Duodenal mucosa (tissue), 2 donors: ENCODE data around the gene C10orf90.

ENCODE experiments used
- H3K27ac ChIP-seq: one replicate; pipeline ENCODE4 v1.7.0; 2013; ENCODE audit warnings: low read depth, low read length
- H3K27me3 ChIP-seq, 2 donors: one replicate each; pipeline ENCODE4 v1.7.0; 2013; ENCODE audit warnings: low read length in 2 of 2, control low read depth in 1 of 2; ENCODE audit not compliant: insufficient read depth in 2 of 2, control insufficient read depth in 1 of 2
- H3K36me3 ChIP-seq, 2 donors: one replicate each; pipeline ENCODE4 v1.7.0; 2013; ENCODE audit warnings: low read length in 2 of 2, control low read depth in 1 of 2; ENCODE audit not compliant: insufficient read depth in 2 of 2, control insufficient read depth in 1 of 2
- H3K4me1 ChIP-seq, 2 donors: one replicate each; pipeline ENCODE4 v1.7.0; 2013; ENCODE audit warnings: low read length in 2 of 2, control low read depth in 1 of 2; ENCODE audit not compliant: insufficient read depth in 2 of 2, control insufficient read depth in 1 of 2
- H3K4me3 ChIP-seq, 2 donors: one replicate each; pipeline ENCODE4 v1.7.0; 2013; ENCODE audit warnings: low read length in 2 of 2, low read depth in 1 of 2
- H3K9ac ChIP-seq, 2 donors: one replicate each; pipeline ENCODE4 v1.7.0; 2013; ENCODE audit warnings: low read length in 2 of 2, low read depth in 1 of 2
- H3K9me3 ChIP-seq, 2 donors: one replicate each; pipeline ENCODE4 v1.7.0; 2013; ENCODE audit warnings: low read length in 2 of 2, control low read depth in 1 of 2; ENCODE audit not compliant: control insufficient read depth in 1 of 2

The C10orf90 gene

DNA sequence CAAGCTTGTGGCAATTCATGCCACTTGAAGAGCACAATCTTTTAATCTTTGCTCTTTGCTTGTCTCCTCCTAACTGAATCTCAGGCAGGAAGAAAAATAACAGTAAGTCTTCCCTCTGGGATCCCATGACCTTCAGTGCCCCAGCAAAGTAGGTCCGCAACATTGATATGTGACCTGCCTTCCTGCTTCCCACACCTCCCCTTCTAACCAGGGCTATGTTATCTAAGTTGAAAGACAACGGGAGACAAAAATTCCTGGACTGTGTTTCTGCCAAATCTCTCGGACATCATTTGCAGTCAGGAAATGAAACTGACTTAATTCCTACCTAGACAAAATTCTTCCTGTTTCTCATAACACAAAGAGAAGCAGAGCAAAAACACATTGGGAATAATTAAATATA is 53.8 kb downstream of the C10orf90 start:
- H3K9ac ChIP-seq, result no peak overlapping the region
- no peak overlapping the region for H3K4me3 ChIP-seq
- no peaks in the 10 kb centered on the region for H3K36me3 ChIP-seq
- H3K9me3 ChIP-seq, result no peaks in the 10 kb centered on the region
- no peaks in the 10 kb centered on the region for H3K27me3 ChIP-seq
- no peak overlapping the region for H3K27ac ChIP-seq
- H3K4me1 ChIP-seq, result no peaks in the 10 kb centered on the region

DNA sequence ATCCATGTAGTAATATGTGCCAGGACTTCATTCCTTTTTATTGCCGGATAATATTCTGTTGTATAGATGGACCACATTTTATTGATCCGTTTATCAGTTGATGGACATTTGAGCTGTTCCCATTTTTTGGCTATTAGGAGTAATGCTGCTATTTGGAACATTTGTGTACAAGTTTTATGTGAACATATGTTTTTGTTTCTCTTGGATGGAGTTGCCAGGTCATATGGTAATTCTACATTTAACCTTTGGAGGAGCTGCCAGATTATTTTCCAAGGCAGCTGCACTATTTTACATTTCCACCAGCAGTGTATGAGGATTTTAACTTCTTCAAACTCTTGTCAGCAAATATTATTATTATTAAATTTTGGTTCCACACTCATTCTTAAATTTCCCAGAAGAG is 59.2 kb downstream of the C10orf90 start:
- Histone ChIP-seq H3K27ac (no peak overlapping the region), H3K27me3 (no peaks in the 10 kb centered on the region), H3K36me3 (no peaks in the 10 kb centered on the region), H3K9me3 (no peaks in the 10 kb centered on the region), H3K9ac (no peak overlapping the region), H3K4me3 (no peak overlapping the region), H3K4me1 (no peaks in the 10 kb centered on the region)

DNA sequence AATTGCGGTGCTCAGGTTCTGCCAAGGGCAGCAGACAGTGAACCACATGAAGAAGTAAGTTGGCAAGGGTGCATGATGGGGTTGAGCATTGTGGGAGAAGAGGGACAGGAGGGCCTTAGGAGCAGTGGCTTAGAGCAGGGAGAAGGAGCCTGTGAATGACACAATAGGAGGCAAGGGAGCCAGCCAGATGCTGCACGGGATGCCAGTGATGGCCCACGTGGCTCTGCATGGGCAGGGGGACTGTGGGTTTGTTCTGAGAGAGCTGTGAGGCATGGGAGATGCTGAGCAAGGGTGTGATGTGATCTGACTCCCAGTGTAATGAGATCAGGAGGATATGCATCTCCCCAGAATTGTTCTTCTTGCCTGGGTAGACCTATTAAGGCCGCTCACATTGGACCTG is 60.9 kb downstream of the C10orf90 start:
- H3K9ac ChIP-seq, result no peak overlapping the region
- H3K27ac ChIP-seq, result no peak overlapping the region

DNA sequence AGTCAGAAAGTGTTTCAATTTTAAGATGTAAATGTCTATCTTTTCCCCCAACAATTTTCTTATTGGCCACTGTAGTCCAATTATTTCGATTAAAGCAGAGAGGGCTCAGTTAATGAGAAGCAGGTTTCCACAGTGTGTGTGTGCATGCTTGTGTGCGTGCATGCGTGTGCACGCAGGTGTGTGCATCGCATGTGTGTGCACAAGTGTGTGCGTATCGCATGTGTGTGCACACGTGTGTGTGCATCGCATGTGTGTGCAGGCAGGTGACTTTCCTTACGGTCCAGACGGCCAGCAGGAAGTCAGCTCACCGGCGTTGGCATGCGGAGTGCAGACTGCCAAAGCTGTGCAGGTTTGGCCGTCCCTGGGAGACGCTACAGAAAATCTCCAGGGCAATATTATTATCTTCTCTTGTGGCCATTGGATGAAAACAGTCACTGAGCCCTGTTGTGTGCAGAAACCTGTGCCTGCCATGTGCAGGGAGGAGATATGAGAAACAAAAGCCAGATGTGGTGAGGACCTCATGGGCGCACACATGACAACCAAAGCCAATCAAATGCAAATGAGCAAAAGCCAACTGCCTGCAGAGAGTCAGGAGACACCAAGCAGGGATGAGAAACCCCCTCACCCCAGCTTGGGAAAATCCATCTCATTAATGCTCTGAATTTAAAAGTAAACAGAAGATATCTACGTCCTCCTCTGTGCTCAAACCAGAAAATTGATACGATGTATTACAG is 70.4 kb downstream of the C10orf90 start:
- no peaks in the 10 kb centered on the region for H3K27me3 ChIP-seq
- H3K4me3 ChIP-seq, result no peak overlapping the region
- no peak overlapping the region for H3K9ac ChIP-seq
- no peak overlapping the region for H3K27ac ChIP-seq
- H3K36me3 ChIP-seq, result no peaks in the 10 kb centered on the region
- no peaks in the 10 kb centered on the region for H3K9me3 ChIP-seq
- H3K4me1 ChIP-seq, result no peaks in the 10 kb centered on the region

More for the DNA sequence above, 60.9 kb downstream of the C10orf90 start:
- H3K9me3 ChIP-seq, result no peaks in the 10 kb centered on the region
- H3K4me1 ChIP-seq, result no peaks in the 10 kb centered on the region
- H3K36me3 ChIP-seq, result no peaks in the 10 kb centered on the region
- no peak overlapping the region for H3K4me3 ChIP-seq
- no peaks in the 10 kb centered on the region for H3K27me3 ChIP-seq

DNA sequence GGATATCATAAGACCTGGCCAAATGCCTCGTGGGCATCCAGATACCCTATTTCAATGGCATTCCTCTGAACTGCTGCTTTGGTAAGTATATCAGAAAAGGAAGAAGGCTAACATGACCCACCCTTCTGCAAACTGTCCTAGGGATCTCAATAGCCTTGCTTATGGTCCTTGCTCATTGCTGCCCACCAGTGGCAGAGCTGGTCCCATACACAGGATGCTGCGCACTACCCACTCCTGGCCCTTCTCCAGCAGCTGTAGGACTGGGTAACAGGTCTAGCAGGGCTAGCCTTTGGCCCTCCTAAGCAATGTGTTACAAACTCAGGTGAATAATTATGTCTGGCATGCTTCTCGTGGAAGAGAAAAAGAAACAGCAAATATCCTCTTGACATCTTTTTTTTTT is 72.5 kb downstream of the C10orf90 start:
- H3K9me3 ChIP-seq, result no peaks in the 10 kb centered on the region
- H3K4me1 ChIP-seq, result no peaks in the 10 kb centered on the region
- no peaks in the 10 kb centered on the region for H3K36me3 ChIP-seq
- H3K27ac ChIP-seq, result no peak overlapping the region
- no peak overlapping the region for H3K4me3 ChIP-seq
- H3K9ac ChIP-seq, result no peak overlapping the region
- H3K27me3 ChIP-seq, result no peaks in the 10 kb centered on the region

DNA sequence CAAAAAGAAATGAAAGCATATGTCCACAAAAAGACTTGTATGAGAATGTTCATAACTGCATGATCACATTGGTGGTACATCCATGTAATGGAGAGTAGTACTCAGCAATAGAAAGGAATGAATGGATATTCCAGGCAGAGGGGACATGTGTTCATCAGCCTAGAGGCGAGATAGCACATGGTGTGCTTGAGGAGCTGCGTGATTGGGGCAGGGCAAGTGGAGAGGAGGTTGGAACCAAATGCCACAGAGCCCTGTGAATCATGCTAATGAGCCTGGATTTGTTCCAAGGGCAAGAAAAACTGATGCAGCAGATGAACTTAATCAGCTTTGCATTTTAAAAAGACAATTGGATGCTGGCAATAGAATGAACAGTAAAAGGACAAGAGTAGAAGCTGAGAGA is 73.3 kb downstream of the C10orf90 start:
- no peak overlapping the region for H3K4me3 ChIP-seq
- no peaks in the 10 kb centered on the region for H3K9me3 ChIP-seq

DNA sequence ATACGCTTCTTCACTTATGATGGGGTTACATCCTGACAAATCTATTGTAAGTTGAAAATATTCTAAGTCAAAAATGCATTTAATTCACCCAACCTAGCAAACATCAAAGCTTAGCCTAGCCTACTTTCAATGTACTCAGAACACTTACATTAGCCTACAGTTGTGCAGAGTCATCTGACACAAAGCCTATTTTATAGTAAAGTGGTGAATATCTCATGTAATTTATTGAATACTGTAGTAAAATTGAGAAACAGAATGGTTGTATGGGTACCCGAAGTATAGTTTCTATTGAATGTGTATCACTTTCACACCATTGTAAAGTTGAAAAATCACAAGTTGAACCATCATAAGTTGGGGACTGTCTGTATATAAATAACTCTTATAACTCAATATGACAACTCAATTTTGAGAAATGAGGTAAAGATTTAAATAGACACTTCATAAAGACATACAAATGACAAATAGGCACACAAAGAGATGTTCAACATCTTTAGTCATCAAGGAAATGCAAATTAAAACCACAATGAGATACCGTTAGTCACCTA is 73.9 kb downstream of the C10orf90 start:
- Histone ChIP-seq H3K36me3 (no peaks in the 10 kb centered on the region), H3K4me1 (no peaks in the 10 kb centered on the region), H3K9ac (no peak overlapping the region), H3K27me3 (no peaks in the 10 kb centered on the region), H3K9me3 (no peaks in the 10 kb centered on the region), H3K27ac (no peak overlapping the region), H3K4me3 (no peak overlapping the region)

More for the DNA sequence above, 73.3 kb downstream of the C10orf90 start:
- Histone ChIP-seq H3K36me3 (no peaks in the 10 kb centered on the region), H3K27me3 (no peaks in the 10 kb centered on the region), H3K9ac (no peak overlapping the region), H3K4me1 (no peaks in the 10 kb centered on the region), H3K27ac (no peak overlapping the region)

DNA sequence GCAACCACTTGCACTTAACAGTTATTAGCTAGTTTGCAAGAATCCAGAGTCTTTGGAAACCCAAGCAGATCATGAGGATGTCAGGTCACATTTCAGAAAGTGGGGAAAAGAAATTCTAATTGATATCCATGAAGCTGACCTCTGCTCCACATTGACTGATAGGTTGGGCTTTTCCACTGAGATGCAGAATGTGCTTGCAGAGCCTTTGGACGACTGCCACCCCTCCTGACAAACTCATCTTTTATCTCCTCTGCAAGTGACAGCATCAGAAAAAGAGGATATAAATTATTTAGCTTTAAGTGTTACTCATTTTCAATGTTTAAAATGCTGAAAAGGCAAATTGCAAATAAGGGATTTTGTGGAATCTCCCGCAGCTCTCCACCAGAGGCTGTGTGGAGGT is 75.3 kb downstream of the C10orf90 start:
- H3K27me3 ChIP-seq, result no peaks in the 10 kb centered on the region
- no peak overlapping the region for H3K27ac ChIP-seq
- no peaks in the 10 kb centered on the region for H3K4me1 ChIP-seq
- no peaks in the 10 kb centered on the region for H3K9me3 ChIP-seq
- H3K36me3 ChIP-seq, result no peaks in the 10 kb centered on the region
- no peak overlapping the region for H3K4me3 ChIP-seq
- H3K9ac ChIP-seq, result no peak overlapping the region

DNA sequence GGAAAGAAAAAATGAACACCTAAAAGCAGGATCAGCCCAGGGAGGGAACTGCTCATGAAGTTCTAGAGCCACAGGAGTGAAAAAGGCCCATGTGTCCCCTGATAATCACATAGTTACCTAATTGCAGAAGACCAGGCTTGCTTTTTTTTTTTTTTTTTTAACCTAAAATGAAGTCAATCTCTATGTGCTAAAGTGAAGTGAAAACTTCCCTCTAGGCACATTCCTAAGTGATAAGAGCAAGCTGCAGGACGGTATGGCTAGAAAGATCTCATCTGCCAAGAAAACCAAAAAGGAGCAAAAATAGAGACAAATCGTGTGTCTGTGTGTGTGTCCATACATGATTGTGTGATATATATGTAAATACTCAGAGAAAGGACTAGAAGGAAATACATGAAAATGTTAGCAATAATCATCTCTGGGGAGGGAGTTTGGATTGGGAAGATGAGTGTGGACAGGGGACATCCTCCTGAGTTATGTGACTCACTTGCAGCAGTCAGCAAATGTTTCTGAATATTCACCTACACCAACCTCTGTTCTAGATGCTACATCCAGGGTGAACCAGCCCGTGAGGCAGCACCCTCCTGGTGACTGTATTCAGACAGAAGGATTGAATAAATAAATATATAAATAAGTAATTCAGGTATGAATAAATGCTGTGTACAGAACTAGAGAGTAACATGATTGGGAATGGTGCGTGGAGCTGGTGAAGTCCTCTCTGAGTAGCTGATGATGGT is 76.4 kb downstream of the C10orf90 start:
- no peaks in the 10 kb centered on the region for H3K9me3 ChIP-seq
- H3K4me1 ChIP-seq, result no peaks in the 10 kb centered on the region
- H3K4me3 ChIP-seq, result no peak overlapping the region
- H3K27me3 ChIP-seq, result no peaks in the 10 kb centered on the region
- no peak overlapping the region for H3K9ac ChIP-seq
- H3K27ac ChIP-seq, result no peak overlapping the region
- no peaks in the 10 kb centered on the region for H3K36me3 ChIP-seq

DNA sequence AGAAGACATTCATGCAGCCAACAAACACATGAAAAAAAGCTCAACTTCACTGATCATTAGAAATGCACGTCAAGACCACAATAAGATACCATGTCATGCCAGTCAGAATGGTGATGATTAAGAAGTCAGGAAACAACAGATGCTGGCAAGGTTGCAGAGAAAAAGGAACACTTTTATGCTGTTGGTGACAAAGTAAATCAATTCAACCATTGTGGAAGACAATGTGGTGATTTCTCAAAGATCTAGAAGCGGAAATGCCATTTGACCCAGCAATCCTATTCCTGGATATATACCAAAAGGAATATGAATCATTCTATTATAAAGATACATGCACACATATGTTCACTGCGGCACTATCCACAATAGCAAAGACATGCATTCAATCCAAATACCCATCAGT is 77.6 kb downstream of the C10orf90 start:
- Histone ChIP-seq H3K27me3 (no peaks in the 10 kb centered on the region), H3K36me3 (no peaks in the 10 kb centered on the region), H3K4me3 (no peak overlapping the region), H3K9ac (no peak overlapping the region), H3K9me3 (no peaks in the 10 kb centered on the region), H3K4me1 (no peaks in the 10 kb centered on the region), H3K27ac (no peak overlapping the region)
